SIG-M5 (cell line): ENCODE results near the gene FAM222A.
"Not testable (repeated sequence)": the region's sequence is repeated elsewhere in the genome, so short reads cannot be mapped to it uniquely, and the experiment has no call there.

Source experiments
- DNase-seq: peaks from one replicate; lab custom pipeline; 2025; lab: John Stamatoyannopoulos, UW

The FAM222A gene

DNA sequence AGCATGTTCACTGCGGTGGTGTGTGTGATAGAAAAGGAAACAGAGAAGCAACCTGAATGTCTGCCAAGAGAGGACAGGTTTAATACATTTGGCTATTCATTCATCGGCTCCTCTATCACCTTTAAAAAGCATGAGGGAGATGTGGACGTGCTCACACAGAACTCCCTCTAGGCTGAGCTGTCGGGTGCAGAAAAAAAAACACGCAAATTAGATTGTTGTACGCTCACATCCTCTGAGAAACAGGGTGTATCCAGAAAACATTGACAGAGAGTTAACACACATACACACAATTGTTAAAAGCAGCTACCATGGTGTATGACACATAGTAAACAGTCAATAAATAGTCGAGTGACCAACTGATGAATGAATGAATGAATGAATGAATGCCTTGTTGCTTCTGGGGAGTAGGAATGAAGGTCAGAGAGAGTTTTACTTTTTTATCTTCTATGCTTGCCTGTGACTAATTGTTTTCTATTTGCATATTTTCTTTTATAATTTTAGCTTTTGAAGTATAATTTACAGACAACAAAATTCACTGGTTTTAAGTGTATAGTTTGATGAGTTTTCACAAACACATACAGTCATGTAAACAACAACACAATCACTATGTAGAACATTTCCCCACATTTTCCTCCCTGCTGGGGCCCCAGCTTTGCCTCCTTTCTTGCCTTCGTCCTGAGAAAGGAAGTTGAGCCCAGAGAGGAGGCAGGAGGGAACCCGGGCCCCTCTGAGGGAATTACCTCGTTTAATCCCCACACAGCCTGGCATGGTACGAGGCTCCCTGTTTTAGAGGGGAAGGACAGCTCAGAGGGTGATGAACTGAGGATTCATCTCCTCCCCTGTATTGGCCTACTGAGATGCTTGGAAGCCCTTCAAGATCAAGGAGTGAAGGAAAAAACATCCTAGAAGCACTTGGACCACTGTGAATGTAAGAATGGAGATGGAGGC lies 19.7 kb upstream of the FAM222A start:
- DNase-seq = no peak

DNA sequence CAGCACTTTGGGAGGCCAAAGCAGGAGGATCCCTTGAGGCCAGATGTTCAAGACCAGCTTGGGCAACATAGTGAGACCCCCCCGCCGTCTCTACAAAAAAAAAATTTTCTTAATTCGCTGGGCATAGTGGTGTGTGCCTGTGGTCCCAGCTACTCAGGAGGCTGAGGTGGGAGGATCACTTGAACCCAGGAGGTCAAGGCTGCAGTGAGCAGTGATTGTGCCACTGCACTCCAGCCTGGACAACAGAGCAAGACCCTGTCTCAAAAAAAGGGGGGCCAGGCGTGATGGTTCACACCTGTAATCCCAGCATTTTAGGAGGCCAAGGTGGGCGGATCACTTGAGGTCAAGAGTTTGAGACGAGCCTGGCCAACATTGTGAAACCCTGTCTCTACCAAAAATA lies 19.0 kb upstream of the FAM222A start:
- not testable (repeated sequence) for DNase-seq

DNA sequence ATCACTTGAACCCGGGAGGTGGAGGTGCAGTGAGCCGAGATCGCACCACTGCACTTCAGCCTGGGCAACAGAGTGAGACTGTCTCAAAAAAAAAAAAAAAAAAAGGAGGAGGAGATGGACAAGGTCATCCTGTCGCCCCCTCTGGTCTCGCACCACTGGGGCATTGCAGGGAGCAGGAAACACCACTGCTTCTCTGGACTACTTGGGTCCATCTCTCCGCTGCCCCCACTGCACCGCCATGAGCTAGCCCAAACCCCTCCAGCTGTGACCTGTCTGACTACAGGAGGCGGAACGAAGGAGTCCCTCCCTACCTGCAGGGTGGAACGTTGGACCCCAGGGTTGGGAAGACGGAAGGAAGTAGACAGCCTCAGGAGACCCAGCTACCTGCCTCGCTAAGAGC lies 18.2 kb upstream of the FAM222A start:
- DNase-seq = no peak

DNA sequence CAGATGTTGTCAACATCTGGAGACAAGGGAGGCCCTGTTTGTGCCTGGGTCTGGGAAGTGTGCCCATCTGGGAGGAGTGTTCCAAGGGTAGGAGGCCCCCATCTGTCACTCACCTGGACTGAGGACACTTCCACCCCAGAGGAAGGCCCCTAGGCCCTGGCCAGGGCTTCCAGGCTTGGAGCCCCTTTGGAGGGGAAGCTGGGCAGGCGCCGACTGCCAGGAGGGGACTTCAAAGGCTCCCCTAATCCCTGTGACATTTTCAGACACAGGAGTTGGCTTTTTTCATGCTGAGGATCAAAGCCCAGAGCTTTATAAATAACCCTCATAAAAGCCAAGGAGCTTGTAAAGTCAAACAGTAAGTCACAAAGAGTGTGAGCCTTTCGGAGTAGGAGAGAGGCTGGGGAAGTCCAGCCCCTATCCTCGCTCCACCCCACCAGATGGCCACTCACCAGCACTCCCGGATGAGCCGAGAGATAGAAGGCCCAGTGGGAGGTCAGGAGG lies 17.6 kb upstream of the FAM222A start:
- no peak for DNase-seq

DNA sequence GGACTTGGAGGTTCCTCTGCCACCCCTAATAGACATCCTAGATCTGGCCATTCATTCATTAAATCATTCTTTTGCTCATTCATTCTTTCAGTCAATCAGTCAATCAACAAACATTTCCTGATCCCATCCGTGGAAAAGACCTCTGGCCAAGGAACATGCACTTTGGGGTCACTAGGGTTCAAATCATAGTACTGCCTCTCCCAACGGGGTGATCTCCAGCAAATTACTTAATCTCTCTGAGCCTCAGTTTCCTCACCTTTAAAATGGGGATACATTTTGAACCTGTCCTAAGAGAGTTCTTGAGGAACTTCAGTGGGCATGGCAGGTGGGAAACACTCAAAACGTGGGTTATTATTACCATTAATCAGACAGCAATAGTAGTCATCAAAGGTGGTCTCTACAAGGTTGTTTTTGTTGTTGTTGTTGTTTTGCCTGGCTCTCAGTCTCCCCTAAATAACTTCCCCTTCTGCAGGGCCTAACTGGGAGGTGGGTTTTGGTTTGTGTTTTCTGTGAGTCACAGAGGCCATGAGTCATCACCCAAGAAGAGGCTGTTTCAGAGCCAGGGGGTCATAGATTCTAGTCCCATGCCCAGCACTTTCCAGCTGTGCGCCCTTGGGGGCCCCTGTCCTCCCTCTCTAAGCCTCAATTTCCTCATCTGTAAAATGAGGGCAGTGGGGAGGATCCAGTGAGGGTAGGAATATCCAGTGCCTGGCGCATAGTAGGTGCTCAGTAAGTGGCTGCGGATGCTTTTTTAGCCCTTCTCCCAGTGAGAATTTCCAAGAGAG lies 16.9 kb upstream of the FAM222A start:
- no peak for DNase-seq

DNA sequence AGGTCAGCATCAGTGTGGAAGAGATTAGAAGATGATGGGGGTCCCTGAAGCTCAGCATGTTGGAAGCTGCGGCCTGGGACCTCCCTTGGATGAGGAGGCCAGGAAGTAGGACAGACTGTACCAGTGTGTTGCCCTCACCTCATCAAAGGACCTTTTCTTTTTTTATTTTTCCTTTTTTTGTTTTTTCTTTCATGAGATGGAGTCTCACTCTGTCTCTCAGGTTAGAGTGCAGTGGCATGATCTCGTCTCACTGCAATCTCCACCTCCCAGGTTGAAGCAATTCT lies 16.4 kb upstream of the FAM222A start:
- no peak for DNase-seq

DNA sequence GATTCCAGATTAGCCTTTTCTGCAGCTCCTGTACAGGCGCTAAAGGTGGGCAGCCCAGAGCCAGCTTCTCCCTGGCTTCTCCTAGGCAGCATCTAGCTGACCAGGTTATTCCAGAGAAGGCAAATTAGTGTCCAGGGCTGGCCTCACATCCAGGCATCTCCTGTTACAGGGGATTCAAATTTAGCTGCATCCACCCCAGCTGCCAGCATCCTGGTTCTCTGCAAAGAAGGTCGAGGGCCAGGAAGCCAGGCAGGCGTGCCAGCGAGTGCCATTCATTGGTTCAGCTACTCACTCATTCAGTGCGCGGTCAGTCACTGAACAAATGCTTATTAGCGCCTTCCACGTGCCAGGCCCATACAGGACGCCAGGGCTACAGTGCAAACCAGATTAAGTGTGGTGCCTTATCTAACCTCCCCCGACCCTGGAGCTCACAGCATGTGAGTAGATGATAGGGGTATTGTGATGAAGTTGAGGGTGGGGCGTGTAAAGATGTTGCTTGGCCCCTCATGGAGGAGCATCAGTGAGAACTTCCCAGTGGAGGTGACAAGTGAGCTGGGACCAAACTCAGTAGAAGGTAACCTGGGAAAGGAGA lies 15.7 kb upstream of the FAM222A start:
- DNase-seq = no peak

DNA sequence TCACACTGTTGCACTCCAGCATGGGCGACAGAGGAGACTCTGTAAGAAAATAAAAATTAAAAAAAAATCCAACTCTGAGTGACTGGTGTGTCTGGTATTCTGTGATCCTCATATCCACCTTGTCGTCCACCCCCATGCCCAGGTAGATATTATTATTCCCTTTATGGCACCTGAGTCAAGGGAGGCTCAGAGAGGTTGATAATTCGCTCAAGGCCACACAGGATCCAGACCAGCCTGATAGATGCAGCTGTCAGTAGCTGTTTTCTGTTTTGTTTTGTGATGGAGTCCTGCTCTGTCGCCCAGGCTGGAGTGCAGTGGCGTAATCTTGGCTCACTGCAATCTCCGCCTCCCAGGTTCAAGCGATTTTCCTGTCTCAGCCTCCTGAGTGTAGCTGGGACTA lies 14.8 kb upstream of the FAM222A start:
- DNase-seq = no peak

DNA sequence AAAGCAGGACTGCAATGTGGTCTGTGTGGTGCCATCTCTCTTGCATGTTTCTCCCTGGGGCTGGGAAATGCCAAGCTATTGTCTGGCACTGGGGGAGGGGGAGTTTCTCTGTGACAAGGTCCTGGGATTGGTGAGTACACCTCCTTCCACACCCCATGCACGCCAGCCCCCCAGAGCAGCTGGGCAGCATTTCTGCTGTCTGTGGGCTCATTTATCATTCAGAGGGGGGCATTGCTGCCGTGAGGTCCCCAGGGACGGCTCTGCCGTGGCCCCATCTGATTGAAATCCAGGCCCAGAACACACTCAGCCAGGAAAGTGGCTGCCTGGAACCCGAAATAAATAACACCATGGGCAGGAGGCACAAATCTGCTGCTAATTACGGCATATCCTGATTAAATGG lies 12.6 kb upstream of the FAM222A start:
- DNase-seq = no peak

DNA sequence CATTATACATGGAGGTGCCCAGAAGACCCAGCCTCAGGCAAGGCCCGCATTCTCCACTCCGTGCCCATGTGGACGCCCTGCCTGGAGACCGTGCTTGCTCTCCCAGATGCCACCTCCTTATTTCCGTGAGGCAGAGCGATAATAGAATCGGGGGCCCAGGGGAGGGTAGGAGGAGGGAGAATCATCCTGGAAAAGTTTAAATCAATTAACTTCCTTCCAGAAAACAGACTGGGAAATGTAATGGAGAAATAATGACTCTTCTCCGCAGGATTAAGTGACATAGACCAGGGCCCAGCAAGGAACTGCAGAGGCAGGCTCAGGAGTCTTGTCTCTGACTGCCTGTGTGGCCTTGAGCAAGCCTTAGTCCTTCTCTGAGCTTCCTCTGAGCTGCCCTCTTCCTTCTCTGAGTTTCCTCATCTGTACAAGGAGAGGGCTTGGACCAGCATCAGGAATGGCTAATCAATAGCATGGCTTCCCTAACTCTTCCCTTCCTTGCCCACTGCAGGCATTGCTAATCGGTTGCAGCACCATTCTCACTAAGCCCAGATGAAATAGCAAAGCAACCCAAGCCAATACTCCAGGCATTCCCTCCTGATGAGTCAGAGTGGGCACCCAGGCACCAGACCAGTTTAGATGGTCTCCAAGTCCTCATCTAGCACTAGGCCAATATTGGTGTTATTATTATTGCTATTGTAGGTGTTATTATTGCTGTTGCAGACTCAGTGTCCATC lies 11.3 kb upstream of the FAM222A start:
- no peak for DNase-seq

DNA sequence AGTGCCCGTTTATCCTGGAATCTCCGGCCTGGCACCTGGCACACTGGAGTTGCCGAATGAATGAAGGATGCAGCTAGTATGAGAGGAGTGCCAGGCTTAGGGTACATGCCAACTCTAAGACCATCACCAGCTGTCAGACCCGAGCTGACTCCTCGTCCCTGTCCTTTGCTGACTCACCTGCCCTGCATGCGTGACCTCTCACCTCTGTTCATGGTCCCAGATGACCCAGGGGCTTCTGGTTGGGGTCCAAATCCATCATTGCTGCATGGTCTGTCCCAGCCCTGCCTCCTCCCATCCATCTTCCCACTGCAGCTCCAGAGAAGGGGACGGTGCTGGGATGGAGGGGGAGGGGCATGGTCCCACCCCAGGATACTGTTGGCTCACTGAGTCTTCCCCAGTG lies 9.9 kb upstream of the FAM222A start:
- DNase-seq = no peak

DNA sequence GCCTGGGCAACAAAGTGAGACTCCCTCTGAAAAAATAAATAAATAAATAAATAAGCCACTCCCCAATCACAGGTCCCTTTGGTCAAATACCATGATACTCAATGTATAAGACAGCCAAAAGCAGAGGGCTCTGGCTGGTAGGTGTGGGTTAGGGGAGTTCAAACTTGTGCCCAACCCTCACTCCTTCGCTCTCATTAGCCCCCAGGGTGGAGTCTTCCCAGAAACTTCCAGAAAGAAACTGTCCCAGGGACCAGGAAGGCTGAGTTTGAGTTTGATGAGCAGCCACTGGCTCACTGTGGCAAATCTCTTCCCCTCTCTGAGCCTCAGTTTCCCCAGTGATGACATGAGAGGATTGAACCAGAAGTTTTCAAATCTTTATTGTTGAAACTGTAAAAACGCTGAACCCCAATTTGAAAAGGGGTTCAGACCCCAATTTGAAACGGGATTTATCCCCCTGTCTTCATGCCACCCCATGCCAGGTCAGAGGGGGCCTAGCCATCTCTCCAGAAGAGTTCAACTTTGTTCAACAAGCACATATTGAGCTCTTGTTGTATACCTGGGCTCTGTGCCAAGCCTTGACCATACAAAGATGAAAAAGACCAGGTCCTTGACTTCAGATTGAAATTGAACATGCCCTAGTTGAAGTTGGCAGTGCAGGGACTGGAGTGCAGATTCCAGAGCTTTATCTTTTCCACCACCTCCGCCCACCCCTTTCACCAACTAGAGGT lies 9.1 kb upstream of the FAM222A start:
- no peak for DNase-seq

DNA sequence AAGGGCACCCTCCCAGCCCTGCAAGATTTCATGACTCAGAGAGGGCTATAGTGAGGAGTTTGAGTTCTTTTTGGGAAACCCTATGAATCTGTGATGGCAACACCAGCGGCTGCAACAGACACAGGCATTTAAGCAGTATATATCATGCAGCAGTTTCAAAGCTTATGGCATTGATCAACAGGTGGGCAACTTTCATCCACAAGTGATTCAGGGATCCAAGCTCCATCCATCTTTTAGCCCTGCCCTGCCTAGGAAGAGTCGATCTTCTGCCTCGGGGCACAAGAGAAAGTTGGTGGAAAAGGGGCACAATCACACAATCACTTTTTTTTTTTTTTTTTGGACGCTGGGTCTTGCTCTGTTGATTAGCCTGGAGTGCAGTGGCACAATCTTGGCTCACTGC lies 8.3 kb upstream of the FAM222A start:
- DNase-seq = no peak

DNA sequence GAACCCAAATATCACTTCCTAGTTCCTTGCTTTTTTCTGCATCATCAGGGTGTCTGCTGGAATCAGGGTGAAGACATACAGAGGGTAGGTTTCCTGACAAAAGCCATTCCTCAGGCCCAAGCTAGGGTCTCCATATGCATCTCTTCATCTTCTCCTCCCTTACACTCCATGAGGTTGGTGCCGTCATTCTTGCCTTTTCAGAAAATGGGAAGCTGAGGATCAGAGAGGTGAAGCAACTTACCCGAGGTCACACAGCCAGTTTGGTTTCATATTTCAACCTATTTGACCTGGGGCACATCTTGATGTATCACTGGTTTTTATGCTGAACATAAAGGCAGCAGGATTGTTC lies 7.3 kb upstream of the FAM222A start:
- no peak for DNase-seq

DNA sequence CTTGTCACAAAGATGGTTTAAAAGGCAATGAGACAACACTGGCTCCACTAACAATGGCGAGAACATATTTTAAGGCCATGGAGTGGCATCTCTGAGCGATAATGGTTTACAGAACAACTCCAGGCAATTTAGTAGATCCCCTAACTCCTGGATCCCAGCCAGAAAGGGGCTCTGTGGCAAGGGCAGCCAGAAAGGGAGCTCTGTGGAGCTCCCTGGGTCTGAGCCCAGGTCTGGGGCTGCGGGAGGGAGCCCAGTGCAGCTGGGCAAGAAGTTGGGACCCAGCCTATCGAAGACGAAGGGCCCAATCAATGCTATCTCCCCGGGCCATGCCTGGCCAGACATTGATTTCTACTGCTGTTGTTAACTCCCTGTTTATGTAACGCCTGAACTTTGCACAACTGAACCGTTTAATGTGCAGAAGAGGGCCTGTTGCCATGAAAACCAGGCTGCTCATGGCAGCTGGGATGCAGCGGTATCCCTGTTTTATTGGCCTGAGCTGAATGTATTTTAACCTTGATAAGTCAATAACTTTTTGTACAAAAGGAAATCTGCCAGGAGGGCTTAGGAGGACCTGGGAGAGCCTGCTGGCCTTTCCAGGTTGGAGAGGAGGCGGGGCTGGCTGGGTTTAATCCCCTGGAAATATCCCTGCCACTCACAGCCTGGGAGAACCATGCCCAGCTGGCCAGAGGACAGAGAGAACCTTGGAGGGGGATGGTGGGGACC lies 6.7 kb upstream of the FAM222A start:
- DNase-seq = no peak

DNA sequence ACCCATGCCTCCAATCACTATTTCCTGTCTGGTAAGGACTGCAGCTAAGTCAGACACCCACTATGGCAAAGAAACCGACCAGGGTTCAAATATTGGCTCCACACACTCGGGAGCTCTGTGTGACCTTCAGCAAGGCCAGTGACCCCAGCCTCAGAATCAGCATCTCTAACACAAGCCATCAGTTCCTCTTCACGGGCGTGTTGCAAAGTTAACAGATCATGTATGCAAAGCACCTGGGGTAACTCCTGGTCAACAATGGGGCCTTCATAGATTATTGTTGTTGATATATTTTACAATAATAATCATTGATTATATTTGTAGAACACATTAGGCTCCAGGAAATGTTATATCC lies 6.2 kb upstream of the FAM222A start:
- DNase-seq = no peak

DNA sequence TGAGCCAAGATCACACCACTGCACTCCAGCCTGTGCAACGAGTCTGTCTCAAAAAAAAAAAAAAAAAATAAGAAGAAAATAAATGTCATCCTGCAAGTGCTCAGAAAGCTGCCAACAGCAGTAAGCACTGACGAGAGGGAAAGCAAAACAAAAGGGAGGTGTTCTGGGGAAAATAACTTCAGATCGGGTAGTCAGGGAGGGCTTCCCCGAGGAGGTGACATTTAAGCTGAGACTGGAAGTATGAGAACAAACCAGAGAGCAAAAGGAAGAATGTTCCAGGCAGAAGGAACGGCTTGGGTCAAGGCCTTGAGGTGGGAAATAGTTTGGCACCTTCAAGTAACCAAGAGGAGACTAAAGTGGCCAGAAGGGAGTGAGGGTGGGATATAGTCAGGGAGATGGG lies 4.7 kb upstream of the FAM222A start:
- no peak for DNase-seq

DNA sequence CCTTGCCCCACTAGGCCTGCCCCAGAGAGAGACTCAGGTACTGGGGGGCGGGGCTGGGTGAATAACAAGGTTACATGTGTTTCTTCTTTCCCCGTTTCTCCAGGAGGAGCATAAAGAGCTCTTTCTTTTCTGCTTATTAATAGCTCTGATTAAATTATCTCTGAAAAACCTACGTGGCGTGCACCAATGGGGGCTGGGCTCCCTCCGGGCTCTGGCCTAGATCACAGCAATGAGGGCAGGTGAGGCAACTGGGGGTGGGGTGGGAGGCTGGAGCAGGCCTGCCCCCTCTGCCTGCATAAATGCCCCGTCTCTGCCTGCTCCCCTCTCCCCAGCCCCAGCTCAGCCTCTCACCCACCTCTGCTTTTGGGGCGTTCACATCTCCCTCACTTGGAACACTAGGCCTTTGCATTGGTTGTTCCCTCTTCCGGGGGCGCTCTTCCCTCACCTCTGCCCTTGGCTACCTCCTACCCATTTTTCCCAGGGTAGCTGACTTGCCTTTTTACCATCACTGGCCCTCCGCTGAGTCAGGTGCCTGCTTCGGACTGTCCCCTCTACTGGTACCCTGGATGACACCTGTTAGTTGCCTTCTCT lies 4.1 kb upstream of the FAM222A start:
- DNase-seq = no peak

DNA sequence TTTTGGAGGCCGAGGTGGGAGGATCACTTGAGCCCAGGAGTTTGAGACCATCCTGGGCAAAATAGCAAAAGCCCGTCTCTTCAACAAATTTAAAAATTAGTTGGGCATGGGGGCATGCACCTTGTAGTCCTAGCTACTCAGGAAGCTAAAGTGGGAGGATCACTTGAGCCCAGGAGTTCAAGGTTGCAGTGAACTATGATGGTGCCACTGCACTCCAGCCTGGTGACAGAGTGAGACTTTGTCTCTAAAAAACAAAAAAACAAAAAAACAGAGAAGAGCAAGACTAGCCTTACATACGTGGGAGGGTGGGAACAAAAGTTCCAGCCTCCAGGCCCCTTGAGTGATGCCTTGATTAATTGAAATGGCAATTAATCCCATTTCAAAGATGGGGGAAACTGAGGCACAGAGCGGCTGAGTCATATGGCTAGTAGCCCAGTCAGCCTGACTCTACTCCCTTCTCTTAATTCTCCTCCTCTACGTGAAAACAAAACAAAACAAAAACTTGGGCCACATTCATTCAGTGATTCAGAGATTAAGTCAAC lies 3.3 kb upstream of the FAM222A start:
- DNase-seq = no peak
